A549 (cell line): ENCODE data around the gene FBXO2. TPM values are rescaled to one million over a fixed set of nuclear protein-coding genes. Genes with fewer than 3 reads are reported as not detected.

Experiments
- ATAC-seq, 2 experiments: fragments of 200-7000 bp in 1 of 2; fragments of >200 bp in 1 of 2; cut with Nextera tagmentation in 1 of 2; cut with Tn5 transposase in 1 of 2; 3 replicates each; pipeline versions ENCODE4 v1.8.0 to v1.9.1; 2018 to 2020; ENCODE audit warnings: mild to moderate bottlenecking in 1 of 2, moderate library complexity in 1 of 2
- CTCF ChIA-PET: fragments of 300-600 bp; sonication (Branson Sonifier 250); formaldehyde crosslinking; extraction: SDS; loops from one replicate; lab custom pipeline; 2021; ENCODE audit warnings: antibody characterized with exemption, inconsistent platforms; lab: Yijun Ruan, JAX
- POLR2A ChIA-PET: fragments of 350-600 bp; formaldehyde crosslinking; extraction: SDS; loops from one replicate; lab custom pipeline; 2021; ENCODE audit warnings: antibody characterized with exemption, inconsistent platforms; lab: Yijun Ruan, JAX
- DNase-seq, 2 experiments: peaks; one replicate each; pipeline versions ENCODE4 v3.0.0 to v3.0.0-alpha.2; 2011 to 2016; ENCODE audit warnings: low read depth in 1 of 2, low spot score in 1 of 2
- FAIRE-seq: peaks from 2 replicates; lab custom pipeline; 2011; peaks lifted over from hg19 to GRCh38; lab: Jason Lieb, UNC
- H3K27ac ChIP-seq, 2 experiments: fragments of >200 bp; sonication (Bioruptor Twin); formaldehyde crosslinking; 3 replicates each; pipeline ENCODE4 v1.5.1; 2016 to 2017
- H3K4me1 ChIP-seq: fragments of >200 bp; sonication (Bioruptor Twin); formaldehyde crosslinking; 3 replicates; pipeline ENCODE4 v1.6.1; 2016
- H3K4me2 ChIP-seq: fragments of >200 bp; sonication (Bioruptor Twin); formaldehyde crosslinking; 3 replicates; pipeline ENCODE4 v1.6.1; 2016
- H3K4me3 ChIP-seq: fragments of >200 bp; sonication (Bioruptor Twin); formaldehyde crosslinking; 3 replicates; pipeline ENCODE4 v1.5.1; 2016
- H3K9me3 ChIP-seq: fragments of >200 bp; sonication (Bioruptor Twin); formaldehyde crosslinking; 3 replicates; pipeline ENCODE4 v1.6.1; 2016
- BCL3 ChIP-seq: fragments of >200 bp; sonication (Bioruptor Twin); formaldehyde crosslinking; IDR thresholded peaks from 3 replicates; pipeline ENCODE4 v1.6.1; 2016
- CHD2 ChIP-seq: fragments of 150-350 bp; IDR thresholded peaks from 2 replicates; pipeline ENCODE4 v1.6.1; 2014; ENCODE audit warnings: low read length; ENCODE audit not compliant: partially characterized antibody
- CHD4 ChIP-seq: fragments of 200-600 bp; sonication (generic); IDR thresholded peaks from 2 replicates; pipeline ENCODE4 v1.6.1; 2016; ENCODE audit warnings: antibody characterized with exemption, mild to moderate bottlenecking, borderline replicate concordance
- E2F6 ChIP-seq: IDR thresholded peaks from 2 replicates; pipeline ENCODE4 v1.6.1; 2012; ENCODE audit warnings: low read depth, borderline replicate concordance
- FOSL2 ChIP-seq, 2 experiments: fragments of 450-650 bp in 1 of 2; fragments of >200 bp in 1 of 2; sonication (Bioruptor Twin) in 1 of 2; formaldehyde crosslinking; IDR thresholded peaks; 2 replicates each; pipeline versions ENCODE4 v1.5.0 to v1.6.1; 2016 to 2020; ENCODE audit warnings: mild to moderate bottlenecking in 1 of 2, moderate library complexity in 1 of 2
- HEYL ChIP-seq: fragments of 250-450 bp; sonication (Bioruptor Pico); IDR thresholded peaks from 2 replicates; pipeline ENCODE4 v1.8.0; 2021; ENCODE audit warnings: mild to moderate bottlenecking, moderate library complexity
- HOXB13 ChIP-seq: fragments of 250-450 bp; sonication (Bioruptor Pico); IDR thresholded peaks from 2 replicates; pipeline ENCODE4 v1.5.0; 2020; ENCODE audit warnings: low read depth, mild to moderate bottlenecking, moderate library complexity
- JUN ChIP-seq, 2 experiments: fragments of >200 bp; sonication (Bioruptor Twin); formaldehyde crosslinking; IDR thresholded peaks; 2 replicates in 1 of 2; 3 replicates in 1 of 2; pipeline ENCODE4 v1.6.1; 2016 to 2017
- JUNB ChIP-seq: fragments of >200 bp; sonication (Bioruptor Twin); formaldehyde crosslinking; IDR thresholded peaks from 2 replicates; pipeline ENCODE4 v1.6.1; 2016
- MAFK ChIP-seq: fragments of 450-650 bp; IDR thresholded peaks from 2 replicates; pipeline ENCODE4 v1.6.1; 2014; ENCODE audit not compliant: partially characterized antibody
- NR3C1 ChIP-seq: fragments of >200 bp; sonication (Bioruptor Twin); formaldehyde crosslinking; IDR thresholded peaks from 3 replicates; pipeline ENCODE4 v1.6.1; 2017
- PHF8 ChIP-seq: fragments of 200-600 bp; sonication (generic); IDR thresholded peaks from 2 replicates; pipeline ENCODE4 v1.6.1; 2016; ENCODE audit warnings: low read depth, mild to moderate bottlenecking, antibody characterized with exemption, moderate library complexity, borderline replicate concordance
- POLR2AphosphoS2 ChIP-seq: conservative IDR thresholded peaks from 2 replicates; pipeline ENCODE4 v1.6.1; 2012; ENCODE audit warnings: low read length, improper control_type of control experiment, inconsistent platforms
- RCOR1 ChIP-seq: fragments of 150-350 bp; IDR thresholded peaks from 2 replicates; pipeline ENCODE4 v1.6.1; 2014; ENCODE audit warnings: antibody characterized with exemption, low read length, low read depth
- TFCP2L1 ChIP-seq: fragments of 250-450 bp; sonication (Bioruptor Pico); IDR thresholded peaks from 2 replicates; pipeline ENCODE4 v1.5.0; 2021; ENCODE audit warnings: mild to moderate bottlenecking
- TP53 ChIP-seq: fragments of 250-450 bp; sonication (Bioruptor Pico); IDR thresholded peaks from 2 replicates; pipeline ENCODE4 v1.5.0; 2021; ENCODE audit warnings: mild to moderate bottlenecking, moderate library complexity
- ZNF302 ChIP-seq: fragments of 250-450 bp; sonication (Bioruptor Pico); IDR thresholded peaks from 2 replicates; pipeline ENCODE4 v1.9.0; 2021; ENCODE audit warnings: inconsistent platforms, mild to moderate bottlenecking, moderate library complexity
- WGBS: methylation state at CpG from one replicate; pipeline ENCODE4 v1.1.6; 2017; ENCODE audit errors: missing lambda C conversion rate; 5-methylcytosine and 5-hydroxymethylcytosine counted together
- polyA plus RNA-seq, 4 experiments: library from polyadenylated mRNA; depleted of rRNA in 3 of 4; stranded (reverse); fragments of >200 nt; fragmentation: RNase III in 1 of 4; extraction: RNeasy Plus Mini Kit Qiagen cat#74134 plus additional on column Dnase treatment in 1 of 4; gene quantifications; 2 replicates in 3 of 4; 3 replicates in 1 of 4; pipeline ENCODE4 v1.2.3, GENCODE V29; 2011 to 2017
- TF ChIP-seq, protein P1 (sequence below): IDR thresholded peaks from 2 replicates; pipeline ENCODE4 v1.6.1; 2012
- TF ChIP-seq, protein P2 (sequence below): fragments of 250-450 bp; sonication (Bioruptor Pico); IDR thresholded peaks from 2 replicates; pipeline ENCODE4 v1.5.0; 2021; ENCODE audit warnings: mild to moderate bottlenecking, moderate library complexity, borderline replicate concordance
- TF ChIP-seq, protein P3 (sequence below): fragments of 150-350 bp; IDR thresholded peaks from 2 replicates; pipeline ENCODE4 v1.6.1; 2014; ENCODE audit warnings: low read depth, mild to moderate bottlenecking, low read length

The FBXO2 gene
- polyA plus RNA-seq, 2 of the 4 experiments (the other 2 are of a cell fraction) = 8.5 to 31.2 TPM

DNA sequence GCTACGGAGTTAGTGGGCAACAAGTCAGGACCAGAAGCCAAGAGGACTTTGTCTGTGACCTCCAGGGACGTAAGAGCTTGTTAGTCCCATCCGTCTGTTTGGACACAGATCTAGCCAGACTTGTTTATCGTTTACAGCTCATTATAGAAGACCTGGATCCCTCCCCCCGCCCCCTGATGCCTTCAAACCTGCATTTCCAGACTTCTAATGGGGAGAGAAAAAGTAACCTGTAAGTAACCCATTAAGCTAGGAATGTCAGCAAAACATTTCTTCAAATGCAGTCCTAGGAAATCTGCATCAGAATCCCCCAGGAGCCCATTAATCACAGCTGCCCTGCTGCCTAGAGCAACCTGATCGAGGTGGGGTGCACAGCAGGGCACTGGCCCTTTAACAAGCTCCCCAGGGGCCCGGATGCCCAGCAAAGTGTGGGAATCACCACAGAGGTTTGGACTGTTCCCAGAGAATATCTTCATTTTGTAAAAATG, 28.1 kb upstream of the FBXO2 start:
- DNase-seq (no peak), FAIRE-seq (no peak), ATAC-seq (no peak)
- WGBS = 30% methylated on average over 7 of the region's 7 CpGs
- no peaks in the 10 kb centered on the region for H3K9me3 ChIP-seq
- H3K4me3 ChIP-seq = no peak overlapping the region
- no peak for TF ChIP-seq TP53 (CRISPR knock-in tag)
- no peak for TF ChIP-seq CHD2
- TF ChIP-seq ZNF302 (CRISPR knock-in tag) = no peak
- TF ChIP-seq POLR2AphosphoS2 = no peak
- no peak for TF ChIP-seq TFCP2L1 (CRISPR knock-in tag)
- TF ChIP-seq HEYL (CRISPR knock-in tag) = no peak
- no peak for TF ChIP-seq HOXB13
- TF ChIP-seq, protein P1, sequence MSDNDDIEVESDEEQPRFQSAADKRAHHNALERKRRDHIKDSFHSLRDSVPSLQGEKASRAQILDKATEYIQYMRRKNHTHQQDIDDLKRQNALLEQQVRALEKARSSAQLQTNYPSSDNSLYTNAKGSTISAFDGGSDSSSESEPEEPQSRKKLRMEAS = no peak
- TF ChIP-seq, protein P2, sequence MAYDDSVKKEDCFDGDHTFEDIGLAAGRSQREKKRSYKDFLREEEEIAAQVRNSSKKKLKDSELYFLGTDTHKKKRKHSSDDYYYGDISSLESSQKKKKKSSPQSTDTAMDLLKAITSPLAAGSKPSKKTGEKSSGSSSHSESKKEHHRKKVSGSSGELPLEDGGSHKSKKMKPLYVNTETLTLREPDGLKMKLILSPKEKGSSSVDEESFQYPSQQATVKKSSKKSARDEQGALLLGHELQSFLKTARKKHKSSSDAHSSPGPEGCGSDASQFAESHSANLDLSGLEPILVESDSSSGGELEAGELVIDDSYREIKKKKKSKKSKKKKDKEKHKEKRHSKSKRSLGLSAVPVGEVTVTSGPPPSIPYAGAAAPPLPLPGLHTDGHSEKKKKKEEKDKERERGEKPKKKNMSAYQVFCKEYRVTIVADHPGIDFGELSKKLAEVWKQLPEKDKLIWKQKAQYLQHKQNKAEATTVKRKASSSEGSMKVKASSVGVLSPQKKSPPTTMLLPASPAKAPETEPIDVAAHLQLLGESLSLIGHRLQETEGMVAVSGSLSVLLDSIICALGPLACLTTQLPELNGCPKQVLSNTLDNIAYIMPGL (CRISPR knock-in tag) = no peak
- TF ChIP-seq MAFK = no peak
- TF ChIP-seq, protein P3, sequence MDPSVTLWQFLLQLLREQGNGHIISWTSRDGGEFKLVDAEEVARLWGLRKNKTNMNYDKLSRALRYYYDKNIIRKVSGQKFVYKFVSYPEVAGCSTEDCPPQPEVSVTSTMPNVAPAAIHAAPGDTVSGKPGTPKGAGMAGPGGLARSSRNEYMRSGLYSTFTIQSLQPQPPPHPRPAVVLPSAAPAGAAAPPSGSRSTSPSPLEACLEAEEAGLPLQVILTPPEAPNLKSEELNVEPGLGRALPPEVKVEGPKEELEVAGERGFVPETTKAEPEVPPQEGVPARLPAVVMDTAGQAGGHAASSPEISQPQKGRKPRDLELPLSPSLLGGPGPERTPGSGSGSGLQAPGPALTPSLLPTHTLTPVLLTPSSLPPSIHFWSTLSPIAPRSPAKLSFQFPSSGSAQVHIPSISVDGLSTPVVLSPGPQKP = no peak
- no peak for TF ChIP-seq NR3C1
- no peak for TF ChIP-seq FOSL2 (IDR thresholded peaks at IDR 0.05)
- no peak for TF ChIP-seq FOSL2 (CRISPR knock-in tag; IDR thresholded peaks at IDR 0.05)
- POLR2A ChIA-PET = no interaction called here
- peak overlapping the region; percentile 98; the same call in 1 of the 3 replicates for H3K4me2 ChIP-seq
- CTCF ChIA-PET = interaction anchor here (0.6 to 2.7 kb wide), 10 partner anchors 13 to 67 kb away, joined by 3 to 15 read pairs (median 4); partner anchors contain the start of gene FBXO6
- H3K4me1 ChIP-seq = peaks cover 4% of the 10 kb centered on the region; the same call in 2 of the 3 replicates
- H3K27ac ChIP-seq = no peak overlapping the region

- Histone ChIP-seq H3K4me1 (peaks cover 4% of the 10 kb centered on the region; the same call in 2 of the 3 replicates), H3K4me3 (peak within 1 kb of the TSS; percentile 81), H3K4me2 (peak within 1 kb of the TSS; percentile 98), H3K27ac (peak within 1 kb of the TSS; percentile 79 to 99), H3K9me3 (no peaks in the 10 kb centered on the region)
- ChIA-PET POLR2A (interaction anchor here (0.7 kb wide), 1 partner anchor 55 kb away, joined by 3 read pairs; the partner anchor contains the start of gene AGTRAP), CTCF (interaction anchor here (0.9 to 2.7 kb wide), 3 partner anchors 17 to 58 kb away, joined by 3 to 15 read pairs (median 4); partner anchors contain the start of gene FBXO6)
- TF ChIP-seq JUN (IDR thresholded peaks at IDR 0.05) = peak in 1 of 2 experiments; percentile 32; a peak in 1 of 5 replicates
- TF ChIP-seq RCOR1 = no peak
- no peak for TF ChIP-seq JUNB
- no peak for TF ChIP-seq PHF8
- TF ChIP-seq NR3C1 = no peak
- TF ChIP-seq CHD4 = no peak
- TF ChIP-seq BCL3 = no peak
- no peak for TF ChIP-seq POLR2AphosphoS2
- no peak for TF ChIP-seq ZNF302 (CRISPR knock-in tag)
- 0 out of 2 replicates have a peak, but pooled peaks have one; percentile 24 for TF ChIP-seq E2F6
- TF ChIP-seq CHD2 = no peak
- FAIRE-seq (no peak), ATAC-seq (peak; percentile 87 to 95), DNase-seq (peak; percentile 73 to 76)
- 3% methylated on average over 17 of the region's 71 CpGs for WGBS
Observed at GRCh38 chr1:11681071-11681771, 27.0 kb upstream of the FBXO2 start, which contains the start of gene MAD2L2. Gene MAD2L2 (minus strand): TSS chr1:11681148. CDS start chr1:11680601, 547 bp downstream.
